OCI-LY7 (cell line): ENCODE data around the gene TSTD2.

Source experiments
- EZH2phosphoT487 ChIP-seq: fragments of 200-600 bp; sonication (generic); IDR thresholded peaks from 2 replicates; pipeline ENCODE4 v1.6.1; 2018; ENCODE audit warnings: low read depth, borderline replicate concordance, mild to moderate bottlenecking, mixed run types, antibody characterized with exemption, low read length, moderate library complexity, mixed read lengths
- TF ChIP-seq, protein P1 (sequence below): fragments of 200-600 bp; sonication (generic); conservative IDR thresholded peaks from 2 replicates; pipeline ENCODE4 v1.5.1; 2014; ENCODE audit warnings: mild to moderate bottlenecking, antibody characterized with exemption, low read length, moderate library complexity, mixed read lengths

DNA sequence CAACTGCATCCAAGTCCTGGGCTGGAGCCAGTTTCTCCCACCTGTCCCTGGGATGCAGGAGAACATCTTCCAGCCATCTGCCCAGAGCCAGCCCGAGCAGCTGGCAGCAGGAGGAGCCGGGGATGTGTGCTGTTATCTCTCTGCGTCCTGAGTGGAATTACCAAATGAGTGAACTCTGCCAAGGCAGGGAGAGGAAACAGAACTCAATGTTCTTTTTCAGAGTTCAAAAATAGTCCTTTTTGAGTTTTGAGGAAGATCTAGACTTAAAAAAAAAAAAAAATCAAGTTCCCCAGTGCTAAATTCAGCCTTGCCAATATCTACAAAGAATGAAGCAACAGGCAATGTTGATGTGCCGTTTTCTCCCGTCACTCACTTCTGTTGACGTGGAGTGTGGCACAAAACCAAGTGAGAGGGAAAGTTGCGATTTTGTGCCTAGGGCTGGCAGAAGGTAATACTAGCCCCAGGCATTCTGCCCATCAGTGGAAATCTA lies 75.5 kb downstream of the TSTD2 start:
- TF ChIP-seq, protein P1, sequence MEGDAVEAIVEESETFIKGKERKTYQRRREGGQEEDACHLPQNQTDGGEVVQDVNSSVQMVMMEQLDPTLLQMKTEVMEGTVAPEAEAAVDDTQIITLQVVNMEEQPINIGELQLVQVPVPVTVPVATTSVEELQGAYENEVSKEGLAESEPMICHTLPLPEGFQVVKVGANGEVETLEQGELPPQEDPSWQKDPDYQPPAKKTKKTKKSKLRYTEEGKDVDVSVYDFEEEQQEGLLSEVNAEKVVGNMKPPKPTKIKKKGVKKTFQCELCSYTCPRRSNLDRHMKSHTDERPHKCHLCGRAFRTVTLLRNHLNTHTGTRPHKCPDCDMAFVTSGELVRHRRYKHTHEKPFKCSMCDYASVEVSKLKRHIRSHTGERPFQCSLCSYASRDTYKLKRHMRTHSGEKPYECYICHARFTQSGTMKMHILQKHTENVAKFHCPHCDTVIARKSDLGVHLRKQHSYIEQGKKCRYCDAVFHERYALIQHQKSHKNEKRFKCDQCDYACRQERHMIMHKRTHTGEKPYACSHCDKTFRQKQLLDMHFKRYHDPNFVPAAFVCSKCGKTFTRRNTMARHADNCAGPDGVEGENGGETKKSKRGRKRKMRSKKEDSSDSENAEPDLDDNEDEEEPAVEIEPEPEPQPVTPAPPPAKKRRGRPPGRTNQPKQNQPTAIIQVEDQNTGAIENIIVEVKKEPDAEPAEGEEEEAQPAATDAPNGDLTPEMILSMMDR = no peak
- no peak for TF ChIP-seq EZH2phosphoT487
